SK-N-SH (cell line): ENCODE results near the gene BTAF1. TPM values are rescaled to one million over a fixed set of nuclear protein-coding genes. Genes with fewer than 3 reads are reported as not detected.

ENCODE experiments used
- CTCF ChIA-PET: fragments of 300-600, 350-600 bp; formaldehyde crosslinking; extraction: SDS; loops from one replicate; lab custom pipeline; 2021; lab: Yijun Ruan, JAX
- POLR2A ChIA-PET: fragments of 350-600 bp; sonication (Branson Sonifier 250); formaldehyde crosslinking; extraction: SDS; loops from one replicate; lab custom pipeline; 2020; ENCODE audit warnings: antibody characterized with exemption, inconsistent platforms; lab: Yijun Ruan, JAX
- DNase-seq: peaks from one replicate; pipeline ENCODE4 v3.0.0; 2012
- H2AFZ ChIP-seq: fragments of 200-600 bp; sonication (generic); 2 replicates; pipeline ENCODE4 v1.8.1; 2016; ENCODE audit warnings: antibody characterized with exemption, mild to moderate bottlenecking, low read depth
- H3F3A ChIP-seq: fragments of 200-600 bp; sonication (generic); replicated peaks from 2 replicates; pipeline ENCODE3; 2016; ENCODE audit warnings: antibody characterized with exemption, mild to moderate bottlenecking; ENCODE audit not compliant: insufficient read depth
- H3K27ac ChIP-seq, 2 experiments: fragments of 200-500 bp in 1 of 2; fragments of 200-600 bp in 1 of 2; sonication (Bioruptor generic) in 1 of 2; sonication (generic), shearing (Covaris generic) in 1 of 2; 2 replicates each; pipeline versions ENCODE4 v1.5.1 to v1.6.1; 2014 to 2016; ENCODE audit warnings: low read depth in 2 of 2, inconsistent platforms in 1 of 2, low read length in 1 of 2, mild to moderate bottlenecking in 1 of 2, mixed read lengths in 1 of 2
- H3K27me3 ChIP-seq: fragments of 200-600 bp; sonication (generic), shearing (Covaris generic); 2 replicates; pipeline ENCODE4 v1.6.1; 2016; ENCODE audit warnings: mixed run types; ENCODE audit not compliant: insufficient read depth
- H3K36me3 ChIP-seq, 2 experiments: fragments of 200-500 bp in 1 of 2; fragments of 200-600 bp in 1 of 2; sonication (Bioruptor generic) in 1 of 2; sonication (generic) in 1 of 2; replicated peaks in 1 of 2; 2 replicates each; pipeline versions ENCODE3 to v1.5.1; 2014 to 2016; ENCODE audit warnings: low read length in 1 of 2, mild to moderate bottlenecking in 1 of 2; ENCODE audit not compliant: insufficient read depth in 2 of 2, control insufficient read depth in 1 of 2
- H3K4me1 ChIP-seq, 2 experiments: fragments of 200-500 bp in 1 of 2; fragments of 200-600 bp in 1 of 2; sonication (Bioruptor generic) in 1 of 2; sonication (generic), shearing (Covaris generic) in 1 of 2; 2 replicates each; pipeline versions ENCODE4 v1.5.1 to v1.6.1; 2014 to 2016; ENCODE audit warnings: low read depth in 1 of 2, low read length in 1 of 2, mixed run types in 1 of 2; ENCODE audit not compliant: insufficient read depth in 2 of 2, control insufficient read depth in 1 of 2
- H3K4me2 ChIP-seq: fragments of 200-600 bp; sonication (generic), shearing (Covaris generic); 2 replicates; pipeline ENCODE4 v1.6.1; 2017; ENCODE audit warnings: mixed run types
- H3K4me3 ChIP-seq, 2 experiments: fragments of 200-500 bp in 1 of 2; fragments of 200-600 bp in 1 of 2; sonication (Bioruptor generic) in 1 of 2; sonication (generic), shearing (Covaris generic) in 1 of 2; 2 replicates each; pipeline versions ENCODE4 v1.5.1 to v1.8.1; 2014 to 2016; ENCODE audit warnings: low read depth in 2 of 2, inconsistent platforms in 1 of 2, low read length in 1 of 2, mild to moderate bottlenecking in 1 of 2, mixed read lengths in 1 of 2, moderate library complexity in 1 of 2
- H3K79me2 ChIP-seq: fragments of 200-600 bp; sonication (generic); 2 replicates; pipeline ENCODE4 v1.8.1; 2017; ENCODE audit warnings: mild to moderate bottlenecking; ENCODE audit not compliant: insufficient read depth
- H3K9ac ChIP-seq: fragments of 200-600 bp; sonication (generic); 2 replicates; pipeline ENCODE4 v1.6.1; 2017; ENCODE audit warnings: mixed run types
- H3K9me2 ChIP-seq: fragments of 200-600 bp; sonication (generic); 2 replicates; pipeline ENCODE4 v1.6.1; 2017; ENCODE audit warnings: mixed run types
- H3K9me3 ChIP-seq: fragments of 200-600 bp; sonication (generic); 2 replicates; pipeline ENCODE4 v1.6.1; 2017; ENCODE audit warnings: mixed run types, mild to moderate bottlenecking, moderate library complexity
- H4K20me1 ChIP-seq: fragments of 200-600 bp; sonication (generic); 2 replicates; pipeline ENCODE4 v1.6.1; 2017; ENCODE audit warnings: mild to moderate bottlenecking, mixed run types; ENCODE audit not compliant: insufficient read depth
- CHD2 ChIP-seq: fragments of 150-350 bp; IDR thresholded peaks from 2 replicates; pipeline ENCODE4 v1.6.1; 2018; ENCODE audit warnings: low read length; ENCODE audit not compliant: partially characterized antibody
- EZH2phosphoT487 ChIP-seq: fragments of 200-600 bp; sonication (generic); IDR thresholded peaks from 2 replicates; pipeline ENCODE4 v1.6.1; 2017; ENCODE audit warnings: low read depth, mixed run types, mild to moderate bottlenecking, antibody characterized with exemption, moderate library complexity, borderline replicate concordance
- GABPA ChIP-seq: IDR thresholded peaks from 2 replicates; pipeline ENCODE4 v1.4.0; 2012; ENCODE audit warnings: low read depth, mild to moderate bottlenecking
- MXI1 ChIP-seq: IDR thresholded peaks from 2 replicates; pipeline ENCODE4 v1.6.1; 2012; ENCODE audit warnings: mild to moderate bottlenecking, low read depth, low read length, improper control_type of control experiment
- NFIC ChIP-seq: IDR thresholded peaks from 2 replicates; pipeline ENCODE4 v1.4.0; 2012; ENCODE audit warnings: borderline replicate concordance
- NRF1 ChIP-seq: IDR thresholded peaks from 2 replicates; pipeline ENCODE4 v1.6.1; 2012; ENCODE audit warnings: low read depth, mild to moderate bottlenecking, low read length
- POLR2AphosphoS5 ChIP-seq: IDR thresholded peaks from 2 replicates; pipeline ENCODE4 v1.6.1; 2012; ENCODE audit warnings: low read depth, low read length
- RCOR1 ChIP-seq: fragments of 150-350 bp; IDR thresholded peaks from 2 replicates; pipeline ENCODE4 v1.6.1; 2017; ENCODE audit warnings: antibody characterized with exemption, low read length
- SIN3A ChIP-seq: IDR thresholded peaks from 2 replicates; pipeline ENCODE4 v1.6.1; 2012; ENCODE audit warnings: low read depth, mild to moderate bottlenecking, low read length, moderate library complexity, borderline replicate concordance
- SMC3 ChIP-seq: IDR thresholded peaks from 2 replicates; pipeline ENCODE4 v1.6.1; 2012; ENCODE audit warnings: low read depth, low read length, improper control_type of control experiment
- WGBS: methylation state at CpG from one replicate; pipeline ENCODE4 v1.1.6; 2017; ENCODE audit warnings: low lambda C conversion rate; 5-methylcytosine and 5-hydroxymethylcytosine counted together
- polyA plus RNA-seq, 3 experiments: library from polyadenylated mRNA; depleted of rRNA; stranded (reverse); fragments of >200 nt; gene quantifications; 2 replicates each; pipeline ENCODE4 v1.2.3, GENCODE V29; 2012
- TF ChIP-seq, protein P1 (sequence below): fragments of 150-350 bp; IDR thresholded peaks from 2 replicates; pipeline ENCODE4 v1.6.1; 2016; ENCODE audit warnings: mild to moderate bottlenecking, low read depth, low read length
- TF ChIP-seq, protein P2 (sequence below): fragments of 150-350 bp; IDR thresholded peaks from 2 replicates; pipeline ENCODE4 v1.6.1; 2017; ENCODE audit warnings: antibody characterized with exemption, low read length, low read depth, borderline replicate concordance

The BTAF1 gene
- polyA plus RNA-seq, 1 of the 3 experiments (the other 2 are of a cell fraction): 9.8 TPM

DNA sequence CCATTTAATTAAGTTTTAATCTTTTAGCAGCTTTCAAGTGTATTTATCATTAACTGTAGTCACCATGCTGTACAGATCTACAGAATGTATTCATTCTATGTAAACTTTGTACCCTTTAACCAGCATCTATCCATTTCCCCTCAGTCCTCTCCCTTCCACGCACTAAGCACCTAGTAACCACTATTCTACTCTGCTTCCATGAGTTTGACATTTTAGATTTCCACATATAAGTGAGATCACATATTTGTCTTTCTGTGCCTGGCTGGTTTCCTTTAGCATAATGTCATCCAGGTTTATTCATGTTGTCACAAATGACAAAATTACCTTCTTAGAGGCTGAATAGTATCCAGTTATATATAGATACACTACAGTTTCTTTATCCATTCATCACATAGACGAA is 79.7 kb downstream of the BTAF1 start:
- no peak overlapping the region for H3K4me2 ChIP-seq
- no peak overlapping the region for H3K27ac ChIP-seq
- no peaks in the 10 kb centered on the region for H4K20me1 ChIP-seq
- peaks cover 14 to 41% of the 10 kb centered on the region in 2 experiments for H3K36me3 ChIP-seq
- H2AFZ ChIP-seq: no peak overlapping the region
- WGBS: 92% methylated on average over 2 of the region's 2 CpGs
- ChIA-PET CTCF (no interaction called here), POLR2A (no interaction called here)
- H3K79me2 ChIP-seq: no peaks in the 10 kb centered on the region
- no peaks in the 10 kb centered on the region for H3K9me2 ChIP-seq
- H3K9ac ChIP-seq: no peak overlapping the region
- no peaks in the 10 kb centered on the region for H3K27me3 ChIP-seq
- TF ChIP-seq, protein P1, sequence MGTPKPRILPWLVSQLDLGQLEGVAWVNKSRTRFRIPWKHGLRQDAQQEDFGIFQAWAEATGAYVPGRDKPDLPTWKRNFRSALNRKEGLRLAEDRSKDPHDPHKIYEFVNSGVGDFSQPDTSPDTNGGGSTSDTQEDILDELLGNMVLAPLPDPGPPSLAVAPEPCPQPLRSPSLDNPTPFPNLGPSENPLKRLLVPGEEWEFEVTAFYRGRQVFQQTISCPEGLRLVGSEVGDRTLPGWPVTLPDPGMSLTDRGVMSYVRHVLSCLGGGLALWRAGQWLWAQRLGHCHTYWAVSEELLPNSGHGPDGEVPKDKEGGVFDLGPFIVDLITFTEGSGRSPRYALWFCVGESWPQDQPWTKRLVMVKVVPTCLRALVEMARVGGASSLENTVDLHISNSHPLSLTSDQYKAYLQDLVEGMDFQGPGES: no peak
- no peak for TF ChIP-seq GABPA
- H3K4me3 ChIP-seq: no peak overlapping the region
- no peaks in the 10 kb centered on the region for H3K9me3 ChIP-seq
- peaks cover 2% of the 10 kb centered on the region for H3F3A ChIP-seq
- no peak for DNase-seq
- no peaks in the 10 kb centered on the region for H3K4me1 ChIP-seq

DNA sequence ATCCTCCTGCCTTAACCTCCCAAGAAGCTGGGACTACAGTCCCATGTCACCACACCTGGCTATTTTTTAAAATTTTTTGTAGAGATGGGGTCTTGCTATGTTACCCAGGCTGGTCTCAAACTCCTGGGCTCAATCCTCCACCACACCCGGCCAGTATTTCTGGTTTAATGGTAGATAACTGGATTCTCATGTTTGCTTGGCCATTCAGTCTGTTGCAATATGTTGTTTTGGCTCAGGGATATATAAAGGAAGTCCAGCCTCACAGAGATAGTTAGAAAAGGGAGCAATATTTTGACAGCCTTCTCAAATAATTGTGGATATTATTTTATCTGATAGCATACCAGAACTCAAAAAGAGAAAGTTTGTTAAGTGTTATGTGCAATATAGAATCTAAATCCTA is 82.4 kb downstream of the BTAF1 start:
- H3K27ac ChIP-seq: no peak overlapping the region
- WGBS: 89% methylated on average over 1 of the region's 1 CpG
- H4K20me1 ChIP-seq: no peaks in the 10 kb centered on the region
- CTCF ChIA-PET: no interaction called here
- no peak for DNase-seq
- no peaks in the 10 kb centered on the region for H3K4me1 ChIP-seq
- no peak overlapping the region for H3K9ac ChIP-seq
- peaks cover 7% of the 10 kb centered on the region for H3F3A ChIP-seq
- no peak overlapping the region for H2AFZ ChIP-seq
- POLR2A ChIA-PET: no interaction called here
- no peak overlapping the region for H3K4me2 ChIP-seq
- H3K9me3 ChIP-seq: no peaks in the 10 kb centered on the region
- no peaks in the 10 kb centered on the region for H3K79me2 ChIP-seq
- H3K9me2 ChIP-seq: no peaks in the 10 kb centered on the region
- no peak overlapping the region for H3K4me3 ChIP-seq
- no peaks in the 10 kb centered on the region for H3K27me3 ChIP-seq
- TF ChIP-seq MXI1 (no peak), EZH2phosphoT487 (no peak), GABPA (no peak), CHD2 (no peak), RCOR1 (no peak), POLR2AphosphoS5 (no peak), NRF1 (no peak), NFIC (no peak), SMC3 (no peak)
- TF ChIP-seq, all 33 proteins: peak for 0
- H3K36me3 ChIP-seq: peaks cover 17 to 34% of the 10 kb centered on the region in 2 experiments

DNA sequence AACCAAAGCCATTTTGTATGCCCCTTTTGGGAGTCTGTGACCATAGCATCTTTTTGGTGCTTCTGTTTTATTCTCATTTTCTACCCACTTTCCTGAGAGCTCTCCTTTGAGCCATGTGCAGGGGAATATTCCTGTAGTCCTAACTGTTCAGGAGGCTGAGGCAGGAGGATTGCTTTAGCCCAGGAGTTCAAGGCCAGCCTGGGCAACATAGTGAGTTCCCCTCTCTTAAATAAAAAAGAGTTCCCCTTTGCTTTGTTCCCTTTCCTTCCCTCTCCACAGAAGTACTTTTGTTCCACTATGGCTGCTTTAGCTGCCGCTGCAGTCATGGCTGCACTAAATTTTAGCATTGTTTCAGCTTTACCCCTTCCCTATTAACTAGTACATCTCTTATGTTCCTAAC is 85.9 kb downstream of the BTAF1 start:
- H4K20me1 ChIP-seq: no peaks in the 10 kb centered on the region
- WGBS: 100% methylated on average over 1 of the region's 1 CpG
- CTCF ChIA-PET: interaction anchor here (0.7 to 1.4 kb wide), 3 partner anchors 11 to 78 kb away, joined by 3 to 4 read pairs (median 3); no protein-coding TSS in a partner anchor

More for the DNA sequence above, 85.9 kb downstream of the BTAF1 start:
- Histone ChIP-seq H3K79me2 (no peaks in the 10 kb centered on the region), H3F3A (peaks cover 12% of the 10 kb centered on the region), H3K27ac (no peak overlapping the region)
- no peak for TF ChIP-seq SIN3A
- TF ChIP-seq NFIC: no peak
- TF ChIP-seq NRF1: no peak
- TF ChIP-seq, protein P2, sequence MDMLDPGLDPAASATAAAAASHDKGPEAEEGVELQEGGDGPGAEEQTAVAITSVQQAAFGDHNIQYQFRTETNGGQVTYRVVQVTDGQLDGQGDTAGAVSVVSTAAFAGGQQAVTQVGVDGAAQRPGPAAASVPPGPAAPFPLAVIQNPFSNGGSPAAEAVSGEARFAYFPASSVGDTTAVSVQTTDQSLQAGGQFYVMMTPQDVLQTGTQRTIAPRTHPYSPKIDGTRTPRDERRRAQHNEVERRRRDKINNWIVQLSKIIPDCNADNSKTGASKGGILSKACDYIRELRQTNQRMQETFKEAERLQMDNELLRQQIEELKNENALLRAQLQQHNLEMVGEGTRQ: no peak
- TF ChIP-seq, all 33 proteins: peak for 0
- Histone ChIP-seq H3K4me1 (no peaks in the 10 kb centered on the region), H3K27me3 (no peaks in the 10 kb centered on the region), H2AFZ (no peak overlapping the region), H3K9me2 (no peaks in the 10 kb centered on the region), H3K4me2 (no peak overlapping the region), H3K4me3 (no peak overlapping the region), H3K36me3 (peaks cover 35 to 37% of the 10 kb centered on the region in 2 experiments), H3K9ac (no peak overlapping the region), H3K9me3 (no peaks in the 10 kb centered on the region)
- POLR2A ChIA-PET: no interaction called here
- no peak for DNase-seq
